ENCODE results near the gene PDE6B. TPM values are rescaled to one million over a fixed set of nuclear protein-coding genes. Genes with fewer than 3 reads are reported as not detected.

PDE6B gene
- total RNA-seq, 1 experiment from 2014 or later, result not detected

DNA sequence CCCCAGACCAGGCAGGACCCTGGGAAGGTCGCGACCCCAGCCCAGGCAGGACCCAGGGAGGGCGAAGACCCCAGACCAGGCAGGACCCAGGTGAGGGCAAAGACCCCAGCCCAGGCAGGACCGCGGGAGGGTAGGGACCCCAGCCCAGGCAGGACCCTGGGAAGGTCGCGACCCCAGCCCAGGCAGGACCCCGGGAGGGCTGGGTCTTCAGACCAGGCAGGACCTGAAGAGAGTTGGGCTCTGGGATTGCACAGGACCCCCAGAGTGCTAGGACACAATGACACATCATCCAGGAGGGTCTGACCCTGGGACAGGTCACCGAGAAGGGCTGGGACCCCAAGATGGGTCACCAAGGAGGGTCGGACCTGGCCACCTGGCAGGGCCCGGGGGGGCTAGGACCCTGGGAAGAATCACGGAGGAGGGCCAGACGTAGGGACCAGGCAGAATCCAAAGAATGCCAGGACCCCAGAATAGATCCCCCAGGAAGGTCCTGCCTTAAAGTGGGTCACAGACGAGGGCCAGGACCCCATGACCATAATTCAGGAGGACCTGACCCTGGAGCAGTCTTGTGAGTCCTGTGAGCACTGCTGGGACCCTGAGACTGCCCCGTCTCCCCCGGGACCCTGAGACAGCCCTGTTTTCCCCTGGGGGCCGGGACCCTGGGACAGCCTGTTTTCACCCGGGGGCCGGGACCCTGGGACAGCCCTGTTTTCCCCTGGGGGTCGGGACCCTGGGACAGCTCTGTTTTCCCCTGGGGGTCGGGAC, 81.6 kb downstream of the PDE6B start:
- Histone ChIP-seq H3K9me3 (no peaks in the 10 kb centered on the region), H3K4me1 (no peaks in the 10 kb centered on the region), H3K36me3 (ENCODE audit: control insufficient read depth, insufficient read depth, low read length) (peaks cover 1% of the 10 kb centered on the region; the same call in 1 of the 2 replicates), H3K27me3 (replicated peaks; ENCODE audit: control insufficient read depth, insufficient read depth, low read length) (no peaks in the 10 kb centered on the region), H3K4me3 (ENCODE audit: low read depth, low read length) (peak overlapping the region; percentile 31)
- BruUV-seq (replicated peaks), result no TSS peak
- Mint-ChIP-seq H3K36me3 (ENCODE audit: insufficient read depth, unreplicated experiment) (peaks cover 35% of the 10 kb centered on the region), H3K27ac (ENCODE audit: unreplicated experiment) (no peak overlapping the region), H3K4me1 (ENCODE audit: low read depth, unreplicated experiment) (no peaks in the 10 kb centered on the region), H3K4me3 (ENCODE audit: unreplicated experiment) (no peak overlapping the region), H3K9me3 (ENCODE audit: unreplicated experiment) (no peaks in the 10 kb centered on the region), H3K27me3 (ENCODE audit: insufficient read depth, unreplicated experiment) (no peaks in the 10 kb centered on the region)
- POLR2A ChIA-PET, result no interaction called here
- TF ChIP-seq, protein P1, sequence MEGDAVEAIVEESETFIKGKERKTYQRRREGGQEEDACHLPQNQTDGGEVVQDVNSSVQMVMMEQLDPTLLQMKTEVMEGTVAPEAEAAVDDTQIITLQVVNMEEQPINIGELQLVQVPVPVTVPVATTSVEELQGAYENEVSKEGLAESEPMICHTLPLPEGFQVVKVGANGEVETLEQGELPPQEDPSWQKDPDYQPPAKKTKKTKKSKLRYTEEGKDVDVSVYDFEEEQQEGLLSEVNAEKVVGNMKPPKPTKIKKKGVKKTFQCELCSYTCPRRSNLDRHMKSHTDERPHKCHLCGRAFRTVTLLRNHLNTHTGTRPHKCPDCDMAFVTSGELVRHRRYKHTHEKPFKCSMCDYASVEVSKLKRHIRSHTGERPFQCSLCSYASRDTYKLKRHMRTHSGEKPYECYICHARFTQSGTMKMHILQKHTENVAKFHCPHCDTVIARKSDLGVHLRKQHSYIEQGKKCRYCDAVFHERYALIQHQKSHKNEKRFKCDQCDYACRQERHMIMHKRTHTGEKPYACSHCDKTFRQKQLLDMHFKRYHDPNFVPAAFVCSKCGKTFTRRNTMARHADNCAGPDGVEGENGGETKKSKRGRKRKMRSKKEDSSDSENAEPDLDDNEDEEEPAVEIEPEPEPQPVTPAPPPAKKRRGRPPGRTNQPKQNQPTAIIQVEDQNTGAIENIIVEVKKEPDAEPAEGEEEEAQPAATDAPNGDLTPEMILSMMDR (IDR thresholded peaks at IDR 0.05; ENCODE audit: insufficient read depth in 1 of 2, low read depth in 1 of 2, low read length in 1 of 2, severe bottlenecking in 1 of 2, unreplicated experiment in 1 of 2), result no peak
- intact Hi-C loops (cut with micrococcal nuclease; ENCODE audit: unreplicated experiment), result no loop called here
- DNase-seq, result peak in 1 of 2 experiments; percentile 26
- CTCF ChIA-PET, result no interaction called here

DNA sequence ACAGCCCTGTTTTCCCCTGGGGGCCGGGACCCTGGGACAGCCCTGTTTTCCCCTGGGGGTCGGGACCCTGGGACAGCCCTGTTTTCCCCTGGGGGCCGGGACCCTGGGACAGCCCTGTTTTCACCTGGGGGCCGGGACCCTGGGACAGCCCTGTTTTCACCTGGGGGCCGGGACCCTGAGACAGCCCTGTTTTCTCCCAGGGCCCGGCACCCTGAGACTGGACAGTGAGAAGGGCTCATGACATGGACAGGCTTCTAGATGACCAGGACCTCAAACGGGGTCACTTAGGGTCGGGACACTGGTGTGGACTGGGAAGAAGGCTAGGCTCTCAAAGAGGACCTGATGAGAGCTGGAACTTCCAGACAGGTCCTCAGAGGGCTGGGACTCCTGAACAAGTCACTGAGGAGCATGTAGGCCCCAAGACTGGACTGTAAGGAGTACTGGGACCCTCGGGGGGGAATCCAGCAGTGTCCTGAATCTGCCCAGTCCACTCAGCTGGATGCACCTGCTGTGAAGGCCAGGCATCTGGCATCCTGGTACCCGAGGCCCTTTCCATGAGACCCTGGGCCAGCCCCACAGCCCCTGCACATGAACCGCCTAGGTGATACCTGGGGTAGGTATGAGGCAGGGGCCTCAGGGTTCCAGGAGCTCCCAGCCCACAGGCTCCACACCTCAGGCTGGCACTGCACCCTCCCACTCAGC, 82.7 kb downstream of the PDE6B start:
- Histone ChIP-seq H3K9me3 (no peaks in the 10 kb centered on the region), H3K36me3 (ENCODE audit: control insufficient read depth, insufficient read depth, low read length) (peaks cover 1% of the 10 kb centered on the region; the same call in 1 of the 2 replicates), H3K27me3 (replicated peaks; ENCODE audit: control insufficient read depth, insufficient read depth, low read length) (no peaks in the 10 kb centered on the region), H3K4me1 (no peaks in the 10 kb centered on the region), H3K4me3 (ENCODE audit: low read depth, low read length) (no peak overlapping the region)
- CTCF ChIA-PET, result no interaction called here
- intact Hi-C loops (cut with micrococcal nuclease; ENCODE audit: unreplicated experiment), result no loop called here
- peaks cover 35% of the 10 kb centered on the region for H3K36me3 Mint-ChIP-seq (ENCODE audit: insufficient read depth, unreplicated experiment)
- H3K4me1 Mint-ChIP-seq (ENCODE audit: low read depth, unreplicated experiment), result no peaks in the 10 kb centered on the region
- no peak overlapping the region for H3K27ac Mint-ChIP-seq (ENCODE audit: unreplicated experiment)
- no peaks in the 10 kb centered on the region for H3K27me3 Mint-ChIP-seq (ENCODE audit: insufficient read depth, unreplicated experiment)
- peak in 1 of 2 experiments; percentile 30 for DNase-seq
- TF ChIP-seq, protein P1 (IDR thresholded peaks at IDR 0.05; ENCODE audit: insufficient read depth in 1 of 2, low read depth in 1 of 2, low read length in 1 of 2, severe bottlenecking in 1 of 2, unreplicated experiment in 1 of 2), result no peak
- POLR2A ChIA-PET, result interaction anchor here (0.6 kb wide), 1 partner anchor 337 kb away, joined by 4 read pairs; no protein-coding TSS in a partner anchor
- no peaks in the 10 kb centered on the region for H3K9me3 Mint-ChIP-seq (ENCODE audit: unreplicated experiment)
- no TSS peak for BruUV-seq (replicated peaks)
- H3K4me3 Mint-ChIP-seq (ENCODE audit: unreplicated experiment), result no peak overlapping the region

DNA sequence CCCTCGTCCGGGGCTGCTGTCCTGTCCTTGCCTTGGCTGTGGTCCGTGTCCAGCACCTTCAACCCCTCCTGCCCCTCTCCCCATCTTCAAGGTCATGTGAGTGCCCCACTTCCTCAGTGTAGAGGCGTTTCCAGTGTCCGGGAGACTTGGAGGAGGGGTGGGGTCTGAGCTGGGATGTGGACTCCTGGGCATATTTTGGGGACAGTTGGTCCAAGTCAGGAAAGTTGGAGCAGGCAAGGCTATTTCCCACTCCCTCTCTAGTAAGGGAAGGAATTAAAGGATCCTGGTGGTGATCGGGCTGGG, 83.2 kb downstream of the PDE6B start:
- no peaks in the 10 kb centered on the region for H3K4me1 ChIP-seq
- no peak overlapping the region for H3K27ac Mint-ChIP-seq (ENCODE audit: unreplicated experiment)
- H3K9me3 Mint-ChIP-seq (ENCODE audit: unreplicated experiment), result no peaks in the 10 kb centered on the region
- ChIA-PET CTCF (no interaction called here), POLR2A (no interaction called here)
- H3K4me1 Mint-ChIP-seq (ENCODE audit: low read depth, unreplicated experiment), result no peaks in the 10 kb centered on the region
- H3K9me3 ChIP-seq, result no peaks in the 10 kb centered on the region
- H3K36me3 Mint-ChIP-seq (ENCODE audit: insufficient read depth, unreplicated experiment), result peaks cover 35% of the 10 kb centered on the region
- H3K27me3 Mint-ChIP-seq (ENCODE audit: insufficient read depth, unreplicated experiment), result no peaks in the 10 kb centered on the region
- DNase-seq, result peak in 1 of 2 experiments; percentile 24
- TF ChIP-seq, protein P1 (IDR thresholded peaks at IDR 0.05; ENCODE audit: insufficient read depth in 1 of 2, low read depth in 1 of 2, low read length in 1 of 2, severe bottlenecking in 1 of 2, unreplicated experiment in 1 of 2), result no peak
- H3K36me3 ChIP-seq (ENCODE audit: control insufficient read depth, insufficient read depth, low read length), result peaks cover 1% of the 10 kb centered on the region; the same call in 1 of the 2 replicates
- BruUV-seq (replicated peaks), result no TSS peak
- no peak overlapping the region for H3K4me3 ChIP-seq (ENCODE audit: low read depth, low read length)
- H3K27me3 ChIP-seq (replicated peaks; ENCODE audit: control insufficient read depth, insufficient read depth, low read length), result no peaks in the 10 kb centered on the region
- H3K4me3 Mint-ChIP-seq (ENCODE audit: unreplicated experiment), result no peak overlapping the region
- intact Hi-C loops (cut with micrococcal nuclease; ENCODE audit: unreplicated experiment), result no loop called here
